GM04504 (cell line): Measurements from ENCODE around the gene SCGB3A1.

Source experiments
- DNase-seq: peaks from one replicate; pipeline ENCODE4 v3.0.0-alpha.2; 2012; ENCODE audit warnings: low read depth

Gene SCGB3A1, protein sequence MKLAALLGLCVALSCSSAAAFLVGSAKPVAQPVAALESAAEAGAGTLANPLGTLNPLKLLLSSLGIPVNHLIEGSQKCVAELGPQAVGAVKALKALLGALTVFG

DNA sequence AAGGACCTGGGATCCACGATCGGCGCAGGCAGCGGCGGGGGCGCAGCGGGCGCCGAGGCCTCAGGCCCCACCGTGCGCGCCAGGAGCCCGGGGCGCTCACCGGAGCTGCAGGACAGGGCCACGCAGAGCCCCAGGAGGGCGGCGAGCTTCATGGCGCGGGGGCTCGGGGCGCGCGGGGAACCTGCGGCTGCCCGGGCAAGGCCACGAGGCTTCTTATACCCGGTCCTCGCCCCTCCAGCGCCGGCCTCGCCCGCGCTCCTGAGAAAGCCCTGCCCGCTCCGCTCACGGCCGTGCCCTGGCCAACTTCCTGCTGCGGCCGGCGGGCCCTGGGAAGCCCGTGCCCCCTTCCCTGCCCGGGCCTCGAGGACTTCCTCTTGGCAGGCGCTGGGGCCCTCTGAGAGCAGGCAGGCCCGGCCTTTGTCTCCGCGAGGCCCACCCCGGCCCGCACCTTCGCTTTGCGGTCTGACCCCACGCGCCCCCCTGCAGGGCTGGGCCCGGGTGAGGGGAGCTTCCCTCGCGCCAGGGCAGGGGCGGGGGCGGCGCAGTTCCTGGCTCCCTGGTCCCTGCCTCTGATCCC, at the start of gene SCGB3A1:
SCGB3A1 (minus strand) TSS at position 189 of the 577 bp plus-strand sequence; CDS start at position 152, 37 bp downstream.
- no peak for DNase-seq

DNA sequence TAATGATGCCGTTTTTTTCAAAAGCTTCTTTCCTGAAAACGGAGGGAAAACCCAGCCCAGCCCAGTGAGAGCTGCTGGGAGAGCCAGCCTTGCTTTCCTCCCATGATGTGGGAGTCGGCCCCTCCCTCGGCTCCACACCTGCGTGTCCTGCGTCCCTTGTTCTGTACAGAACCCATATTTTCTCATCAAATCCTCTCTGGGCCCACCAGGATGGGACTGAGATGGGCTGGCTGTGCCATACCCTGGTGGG, 49.2 kb upstream of the SCGB3A1 start:
- no peak for DNase-seq

DNA sequence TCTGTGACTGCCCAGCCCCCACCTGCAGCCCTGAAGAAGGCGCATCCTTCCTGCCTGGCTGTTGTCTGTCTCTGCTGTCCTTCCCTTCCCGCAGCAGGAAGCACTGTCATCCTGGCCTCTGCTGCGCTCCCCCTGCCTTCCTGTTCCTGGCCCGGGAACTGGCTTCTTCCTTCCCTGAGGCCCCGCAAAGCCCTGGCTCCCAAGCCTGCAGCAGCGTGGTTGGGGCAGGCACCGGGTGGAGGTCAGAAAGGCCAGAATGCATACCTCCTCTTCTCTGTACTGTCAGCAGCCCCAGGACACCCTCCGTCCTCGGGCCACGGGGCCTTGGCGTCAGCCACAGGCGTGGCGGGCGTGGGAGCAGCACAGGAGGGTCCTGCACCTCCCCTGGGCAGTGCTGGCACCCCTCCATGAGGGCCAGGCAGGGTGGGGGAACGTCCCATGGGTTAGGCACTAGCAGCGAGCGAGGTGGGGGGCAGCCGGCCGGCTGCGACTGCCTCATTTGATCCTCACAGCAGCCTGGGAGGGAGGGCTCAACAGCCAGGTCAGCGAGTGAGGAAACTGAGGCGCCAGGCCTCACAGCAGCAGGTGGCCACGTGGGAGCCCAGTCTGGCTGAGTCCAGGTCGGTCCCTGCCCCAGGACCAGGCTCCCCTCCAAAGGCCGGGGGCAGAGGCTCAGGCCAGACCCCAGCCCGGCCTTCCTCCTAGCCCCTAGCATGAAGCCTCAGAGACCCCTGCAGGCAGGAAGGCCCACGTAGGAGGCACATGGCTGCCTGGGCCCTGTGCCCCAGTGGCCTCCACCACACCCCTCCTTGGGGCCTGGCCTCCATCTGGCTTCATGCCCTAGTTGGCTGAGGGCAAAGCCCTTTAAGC, 48.7 kb upstream of the SCGB3A1 start:
- DNase-seq, result no peak

DNA sequence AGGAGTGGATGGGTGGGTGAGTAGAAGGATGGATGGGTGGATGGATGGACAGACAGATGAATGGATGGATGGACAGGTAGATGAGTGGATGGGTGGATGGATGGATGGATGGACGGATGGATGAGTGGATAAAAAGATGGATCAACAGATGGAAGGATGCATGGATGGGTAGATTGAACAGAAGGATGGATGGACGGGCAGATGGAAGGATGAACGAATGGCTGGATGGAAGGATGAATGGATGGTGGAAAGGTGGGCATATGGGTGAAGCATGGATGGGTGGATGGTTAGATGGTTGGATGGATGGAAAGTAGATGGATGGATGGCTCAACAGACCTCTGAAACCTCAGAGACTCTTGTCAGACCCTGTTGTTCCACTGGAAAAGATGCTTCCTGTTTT, 48.0 kb upstream of the SCGB3A1 start:
- DNase-seq, result no peak

DNA sequence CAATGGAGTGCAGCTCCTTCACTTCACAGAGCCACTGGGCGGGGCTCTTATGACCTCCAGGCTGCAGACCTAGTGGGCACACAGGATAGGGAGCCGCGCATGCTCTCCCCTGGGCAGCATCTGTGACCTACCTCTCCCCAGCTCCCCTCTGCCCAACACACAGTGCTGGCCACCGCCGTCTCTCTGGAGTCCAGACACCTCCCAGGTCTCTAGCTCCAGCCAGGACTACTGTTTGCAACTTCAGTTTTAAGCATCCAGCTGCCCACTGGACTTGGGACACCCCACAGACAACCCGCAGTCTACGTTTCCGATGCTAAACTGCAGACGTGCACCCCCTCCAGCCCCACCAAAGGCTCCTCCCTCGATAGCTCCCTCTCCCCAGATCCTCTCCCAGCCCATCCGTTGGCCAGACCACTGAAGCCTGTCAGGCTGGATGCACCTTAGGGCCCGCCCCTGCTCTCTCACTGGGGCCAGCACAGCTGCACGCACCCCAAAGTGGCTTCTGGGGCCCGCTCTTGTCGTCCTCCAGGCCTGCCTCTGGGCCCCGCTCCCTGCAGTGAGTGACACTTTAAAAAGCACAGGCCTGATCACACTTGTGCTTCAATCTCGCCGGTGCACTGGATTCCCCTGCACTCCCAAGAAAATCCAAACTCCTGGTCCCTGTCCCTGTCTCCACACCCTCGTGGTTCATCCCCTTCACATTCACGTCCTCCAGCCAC, 46.8 kb upstream of the SCGB3A1 start:
- no peak for DNase-seq

DNA sequence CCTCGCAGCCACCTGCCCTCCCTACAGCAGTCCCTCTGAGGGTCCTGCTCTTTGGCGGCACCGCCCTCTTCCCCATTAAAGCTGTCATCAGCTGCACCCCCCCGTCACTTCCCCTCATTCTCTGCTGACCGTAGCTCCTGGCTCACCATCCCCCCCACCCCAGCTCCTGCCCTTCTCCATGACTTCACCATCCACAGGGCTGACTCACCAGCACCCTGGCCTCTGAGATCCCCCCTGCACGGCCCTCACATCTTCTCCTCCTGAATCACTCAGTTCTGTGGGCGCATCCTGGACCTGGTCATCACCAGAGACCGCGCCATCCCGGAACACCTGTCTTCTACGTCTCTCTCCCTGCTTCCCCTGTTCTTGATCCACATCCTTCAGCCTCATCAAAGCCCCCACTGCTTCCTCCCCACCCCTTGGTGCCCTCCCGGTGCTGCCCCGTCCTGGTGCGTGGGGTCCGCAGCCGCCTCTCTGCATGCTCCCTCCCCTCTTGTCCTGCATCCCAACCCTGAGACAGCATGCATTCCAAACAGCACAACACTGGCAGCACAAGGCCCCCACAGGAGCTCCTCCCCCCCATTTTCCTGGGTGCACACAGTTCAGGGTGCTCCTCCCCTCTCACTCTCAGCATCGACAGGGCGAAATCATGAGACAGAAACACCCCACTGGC, 45.2 kb upstream of the SCGB3A1 start:
- DNase-seq, result no peak

DNA sequence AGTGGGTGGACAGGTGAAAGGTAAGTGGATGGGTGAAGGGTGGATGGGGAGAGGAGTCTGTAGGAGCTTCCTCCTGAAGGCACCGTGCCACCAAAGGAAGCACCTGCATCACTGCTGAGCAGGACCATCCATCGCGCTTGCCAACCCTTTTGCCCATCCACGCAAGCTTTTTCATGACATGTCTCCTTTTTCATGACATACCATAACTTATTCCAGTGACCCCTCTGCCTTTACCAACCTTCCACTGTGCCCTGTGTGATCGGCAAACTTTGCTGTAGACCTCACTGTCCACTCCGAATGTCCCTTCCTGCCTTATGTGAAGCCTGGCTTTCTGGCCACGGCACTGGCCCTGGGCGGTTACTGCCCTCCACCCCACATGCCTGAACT, 44.7 kb upstream of the SCGB3A1 start:
- no peak for DNase-seq

DNA sequence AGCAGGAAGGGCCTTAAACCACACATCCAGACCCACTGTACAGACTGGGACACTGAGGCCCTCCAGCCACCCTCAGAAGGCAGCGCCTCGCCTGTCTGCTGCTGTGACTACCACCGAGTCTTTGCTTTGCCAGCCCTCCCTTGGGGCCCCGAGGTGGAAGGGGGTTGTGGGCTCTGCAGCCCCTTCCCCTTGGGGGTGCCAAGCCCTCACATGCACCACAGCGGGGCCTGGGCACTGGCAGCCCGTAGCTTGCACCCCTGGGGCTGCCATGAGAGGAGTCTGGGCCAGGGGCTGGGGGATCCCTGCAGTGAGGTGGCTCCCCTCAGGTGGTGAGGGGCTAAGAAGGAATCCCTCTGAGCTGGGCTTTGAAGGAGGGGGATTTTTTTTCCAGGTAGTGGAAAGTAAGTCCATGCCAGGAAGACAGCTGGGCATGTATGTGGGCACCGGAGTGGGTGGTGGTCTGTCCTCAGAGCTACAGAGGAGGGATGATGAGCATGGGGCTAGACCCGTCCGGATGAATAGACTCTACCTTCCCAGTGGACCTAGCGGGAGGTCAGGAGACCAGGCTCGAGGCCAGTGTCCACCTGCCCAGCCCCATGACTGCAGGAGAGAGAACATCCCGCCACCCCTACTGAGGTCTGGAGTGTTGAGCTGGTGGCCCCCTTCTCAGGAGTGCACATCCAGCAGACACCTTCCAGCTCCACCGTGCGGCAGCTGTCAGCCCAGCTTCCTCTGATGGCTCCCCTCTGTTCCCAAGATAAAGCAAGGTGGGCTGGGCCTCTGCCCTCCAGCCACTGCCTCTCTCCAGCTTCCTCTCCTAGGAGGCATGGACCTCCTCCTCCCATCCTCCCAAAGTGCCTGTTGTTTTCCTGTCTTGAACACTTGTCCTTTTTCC, 42.2 kb upstream of the SCGB3A1 start:
- no peak for DNase-seq

DNA sequence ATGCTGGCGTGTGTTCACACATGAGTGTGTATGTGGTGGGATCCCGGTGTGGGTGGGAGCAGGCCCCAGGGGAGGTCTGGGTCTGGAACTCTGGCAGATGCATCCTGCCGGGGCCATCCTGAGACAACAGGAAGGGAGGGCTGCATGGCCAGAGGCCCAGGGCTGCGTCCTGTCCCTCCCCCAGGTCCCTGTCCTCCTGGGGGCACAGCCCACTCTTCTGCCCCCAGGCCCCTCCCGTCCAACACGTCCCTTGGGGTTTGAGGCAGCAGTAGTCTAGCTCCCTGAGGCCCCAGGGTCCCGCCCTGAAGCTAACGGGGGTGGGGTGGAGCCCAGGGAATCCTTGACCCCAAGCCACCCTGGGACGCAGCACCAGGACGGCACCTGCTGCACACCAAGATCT, 41.5 kb upstream of the SCGB3A1 start:
- DNase-seq, result no peak

DNA sequence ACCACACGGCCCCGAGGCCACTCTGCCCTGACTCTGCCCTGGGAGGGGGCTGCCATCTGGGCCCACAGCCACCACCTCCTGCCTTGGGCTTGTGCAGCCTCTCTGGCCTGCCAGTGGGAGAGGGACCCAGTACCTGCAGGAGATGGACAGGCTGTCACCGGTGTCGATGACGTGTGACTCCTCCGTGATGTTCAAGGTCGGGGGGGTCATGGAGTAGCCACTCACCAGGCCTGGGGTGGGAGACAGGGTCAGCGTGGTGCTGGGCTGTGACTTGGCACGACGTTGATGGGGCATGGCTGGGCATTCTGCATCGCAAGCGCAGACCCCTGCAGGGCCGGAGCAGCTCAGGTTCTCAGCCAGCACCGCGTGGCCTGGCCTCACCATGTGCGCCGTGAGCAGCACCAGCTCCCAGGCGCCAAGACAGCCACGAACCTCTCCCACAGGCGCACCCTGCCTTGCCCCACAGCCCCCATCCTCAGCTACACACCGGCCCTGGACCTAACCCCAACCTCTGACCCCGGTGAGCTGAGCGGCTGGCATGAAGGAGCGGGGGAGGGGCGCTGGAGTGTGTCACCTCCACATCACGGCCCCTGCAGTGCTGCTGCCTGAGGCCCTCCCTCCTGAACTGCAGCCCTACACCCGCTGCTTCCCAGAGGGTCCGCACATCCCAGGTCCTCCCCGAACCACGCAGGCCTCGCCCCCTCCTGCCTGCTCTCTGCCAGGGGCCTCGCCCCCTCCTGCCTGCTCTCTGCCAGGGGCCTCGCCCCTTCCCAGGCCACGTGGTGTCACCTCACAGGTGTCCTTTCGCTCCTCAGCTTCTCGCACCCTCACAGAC, 40.5 kb upstream of the SCGB3A1 start:
- DNase-seq, result no peak

DNA sequence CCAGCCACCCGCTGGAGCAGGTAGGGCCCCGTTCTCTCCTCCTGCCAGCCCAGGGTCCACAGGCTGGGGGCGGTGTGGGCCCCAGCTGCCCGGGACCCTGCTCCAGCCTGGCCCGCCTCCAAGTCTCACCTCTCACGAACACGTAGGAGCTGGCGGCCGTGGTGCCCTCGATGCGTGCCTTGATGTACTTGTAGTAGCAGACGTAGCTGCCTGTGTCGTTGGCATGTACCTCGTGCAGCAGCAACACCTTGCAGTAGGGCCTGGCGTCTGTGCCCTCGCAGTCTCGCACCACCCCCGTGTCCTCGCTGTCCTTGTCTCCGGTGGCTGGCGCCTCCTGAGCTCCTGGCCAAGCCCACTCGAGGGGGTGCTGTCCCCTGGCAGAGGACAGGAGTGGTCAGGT, 39.1 kb upstream of the SCGB3A1 start:
- DNase-seq, result no peak

DNA sequence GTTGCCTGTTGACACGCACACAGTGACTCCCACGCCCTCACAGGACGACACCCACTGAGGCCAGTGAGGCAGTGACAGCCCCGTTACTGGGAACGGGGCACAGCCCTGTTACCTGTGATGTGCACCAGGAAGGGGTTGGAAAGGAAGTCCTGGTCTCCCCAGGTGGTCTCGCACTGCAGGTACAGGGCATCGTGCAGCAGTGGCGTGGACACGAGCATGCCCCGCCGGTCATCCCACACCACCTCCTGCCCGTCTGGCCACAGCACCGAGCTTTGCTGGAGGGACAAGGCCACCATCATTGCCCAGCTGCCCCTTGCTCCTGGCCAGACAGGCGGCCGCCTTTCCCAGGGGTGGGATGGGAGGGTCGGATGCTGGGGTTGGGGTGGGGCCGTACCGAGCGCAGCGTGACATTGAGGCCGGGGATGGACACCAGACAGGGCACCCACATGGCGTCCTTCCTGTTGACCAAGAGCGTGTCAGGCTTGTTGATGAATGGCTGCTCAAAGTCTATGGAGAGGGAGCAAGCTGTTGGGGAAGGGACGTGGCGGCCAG, 38.6 kb upstream of the SCGB3A1 start:
- no peak for DNase-seq

DNA sequence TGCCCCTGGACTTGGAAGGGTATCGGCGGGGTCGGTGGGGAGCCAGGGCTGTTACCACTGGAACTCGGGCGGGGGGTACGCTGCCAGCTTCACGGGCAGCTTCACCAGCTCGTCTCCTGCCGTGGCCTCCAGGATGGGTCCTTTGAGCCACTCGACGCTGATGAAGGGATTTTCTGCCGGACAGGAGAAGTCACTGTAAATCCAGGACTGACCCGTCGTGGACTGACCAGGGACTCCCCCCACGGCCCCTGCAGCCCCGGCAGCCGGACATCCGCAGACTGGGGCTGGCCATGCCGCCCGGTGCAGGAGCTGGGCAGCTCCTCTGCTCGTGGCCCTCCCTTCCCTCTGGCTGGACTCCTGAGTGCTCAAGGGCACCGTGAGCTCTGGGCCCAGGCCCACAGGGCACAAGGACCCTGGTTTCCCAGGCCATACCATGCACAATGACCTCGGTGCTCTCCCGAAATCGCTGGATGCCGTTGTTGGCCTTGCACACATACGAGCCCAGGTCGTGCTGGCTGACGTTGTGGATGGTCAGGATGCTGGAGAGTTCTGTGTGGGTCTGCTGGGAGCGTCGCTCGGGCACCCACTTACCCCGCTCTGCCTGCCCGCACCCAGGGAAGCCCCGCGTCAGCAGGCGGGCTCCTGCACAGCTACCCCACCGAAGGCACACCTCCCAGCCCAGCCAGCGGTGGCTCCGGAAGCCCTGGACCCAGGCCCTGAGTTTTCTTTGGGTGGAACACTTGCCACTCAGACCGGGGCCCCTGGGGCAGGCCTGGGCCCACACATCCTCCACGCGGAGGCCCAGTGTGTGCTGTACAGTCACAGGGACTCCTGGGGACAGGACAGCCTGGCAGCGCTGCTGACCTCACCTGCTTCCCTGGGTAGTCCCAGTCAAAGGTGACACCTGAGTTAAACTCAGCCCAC, 37.8 kb upstream of the SCGB3A1 start:
- no peak for DNase-seq

DNA sequence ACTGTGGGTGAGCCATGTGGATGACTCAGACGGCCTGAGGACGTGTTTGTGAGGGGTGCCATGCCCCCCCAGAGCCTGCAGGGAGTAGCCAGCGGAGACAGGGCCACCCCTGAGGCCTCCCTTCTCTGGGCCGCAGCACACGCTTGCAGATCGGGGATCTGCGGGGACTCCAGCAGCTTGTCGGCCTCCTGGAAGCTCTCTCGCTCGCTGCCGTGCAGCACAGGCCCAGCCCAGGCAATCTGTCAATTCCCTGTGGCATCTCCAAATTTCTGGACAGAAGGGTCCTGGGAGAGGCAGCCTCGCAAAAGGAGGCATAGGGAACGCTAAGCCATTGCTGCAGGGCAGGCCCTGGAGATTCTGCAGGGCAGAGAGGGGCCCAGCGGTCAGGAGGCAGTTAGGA, 36.9 kb upstream of the SCGB3A1 start:
- DNase-seq, result no peak

DNA sequence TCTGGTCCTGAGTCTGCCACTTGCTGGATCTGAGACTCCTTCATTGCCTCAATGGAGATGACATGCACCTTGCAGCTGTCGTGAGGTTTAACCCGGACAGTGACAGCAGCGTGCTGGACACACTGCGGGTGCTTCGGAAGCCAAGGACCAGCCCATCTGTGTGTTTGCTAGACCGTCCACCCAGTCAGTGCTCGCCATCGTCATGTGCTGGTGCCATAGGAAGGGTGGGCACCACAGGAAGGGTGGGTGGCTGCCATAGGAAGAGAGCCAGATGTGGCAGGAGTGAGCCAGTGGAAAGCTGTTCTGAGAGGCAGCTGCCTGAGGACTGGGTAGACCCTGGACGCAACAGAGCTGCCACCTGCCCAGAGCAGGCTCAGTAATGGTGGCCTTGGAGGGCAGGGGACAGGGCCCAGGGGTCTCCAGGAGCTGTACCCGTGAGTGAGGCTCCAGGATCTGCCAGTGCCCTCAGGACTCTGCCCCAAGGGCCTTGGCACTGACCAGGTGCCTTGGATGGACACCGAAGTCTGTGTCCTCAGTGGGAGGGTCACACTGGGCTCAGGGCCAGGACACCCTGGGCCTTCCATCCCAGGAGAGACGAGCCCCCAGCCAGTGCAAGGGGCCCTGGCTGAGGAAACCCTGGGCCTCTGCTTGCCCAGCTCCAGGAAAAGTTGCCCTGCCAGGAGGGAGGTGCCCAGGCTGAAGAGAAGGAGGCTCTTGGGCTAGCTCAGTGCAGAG, 36.3 kb upstream of the SCGB3A1 start:
- DNase-seq, result no peak

DNA sequence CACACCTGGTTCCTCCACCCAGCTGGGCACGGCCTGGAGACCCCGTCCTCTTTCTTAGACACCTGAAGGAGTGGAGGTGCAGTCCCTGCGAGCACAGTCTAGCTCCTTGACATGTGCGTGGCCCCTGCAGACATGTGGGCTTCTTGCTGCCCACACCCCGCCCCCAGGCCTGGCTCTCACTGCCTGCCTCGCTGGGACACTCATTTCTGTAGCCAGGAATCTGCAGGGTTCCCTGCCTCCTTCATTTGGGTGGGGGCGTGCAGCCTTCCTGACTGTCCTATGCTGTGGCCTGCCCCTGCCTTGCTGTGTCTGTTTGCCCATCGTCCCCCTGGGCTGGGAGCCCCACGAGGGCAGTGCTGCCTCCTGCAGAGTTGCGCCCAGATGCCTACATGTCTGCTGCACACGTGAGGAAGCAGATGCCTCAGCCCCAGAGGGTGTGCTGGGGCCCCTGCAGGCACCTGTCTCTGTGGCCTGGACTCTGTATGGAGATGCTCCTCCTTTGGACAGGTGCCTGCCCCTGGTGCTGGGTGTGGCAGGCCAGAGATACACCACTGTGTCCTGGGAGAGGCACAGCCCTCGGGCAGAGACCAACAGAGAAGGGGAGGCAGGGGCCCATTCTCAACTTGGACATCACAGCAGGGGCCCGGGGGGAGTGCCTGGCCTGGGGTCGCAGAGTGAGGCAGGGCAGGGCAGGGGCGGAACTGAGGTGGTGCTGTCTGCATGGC, 35.5 kb upstream of the SCGB3A1 start:
- DNase-seq, result no peak

DNA sequence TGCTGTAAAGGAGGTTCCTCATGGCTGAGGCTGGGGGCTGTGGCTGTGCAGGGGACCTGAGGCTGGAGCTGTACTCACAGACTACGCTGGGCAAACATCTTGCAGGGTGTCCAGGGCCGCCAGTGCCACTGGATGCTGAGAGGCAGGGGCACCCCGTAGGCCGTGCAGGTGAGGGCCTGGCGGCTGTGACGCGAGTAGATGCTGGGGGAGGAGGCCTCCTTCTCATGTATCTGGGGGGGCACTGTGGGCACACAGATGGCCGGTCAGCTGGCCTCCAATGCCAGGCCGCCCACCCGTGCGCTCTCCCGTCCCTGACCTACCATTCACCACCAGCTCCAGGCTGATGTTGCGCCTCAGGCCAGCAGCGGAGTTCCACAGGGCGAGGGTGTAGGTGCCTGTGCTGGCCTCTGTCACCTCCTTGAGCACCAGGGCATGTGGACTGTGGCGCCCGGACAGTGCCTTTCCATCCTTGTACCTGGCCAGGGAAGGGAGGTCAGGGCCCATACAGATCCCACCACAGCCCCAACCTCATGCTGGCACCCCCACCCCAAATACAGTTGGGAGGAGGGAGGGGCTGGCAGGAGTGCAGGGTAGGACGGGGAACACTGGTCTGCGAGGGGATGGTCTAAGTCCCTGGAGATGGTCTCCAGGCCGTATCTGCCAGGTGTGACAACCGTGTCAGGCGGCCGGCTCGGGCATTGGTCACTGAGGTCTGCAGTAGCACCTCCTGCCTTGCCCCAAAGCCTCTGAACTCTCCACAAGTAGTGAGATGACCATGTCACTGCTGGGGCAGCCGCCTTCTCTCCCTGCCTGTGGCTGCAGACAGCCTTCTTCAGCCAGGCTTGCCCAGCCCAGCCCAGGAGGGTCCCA, 34.7 kb upstream of the SCGB3A1 start:
- DNase-seq, result no peak
